Activated CD8-positive, alpha-beta T cell treated with anti-CD3 and anti-CD28 coated beads for 36 hours (primary cell): ENCODE results near the gene ZNF148. TPM values are rescaled to one million over a fixed set of nuclear protein-coding genes. Genes with fewer than 3 reads are reported as not detected.

Experiments
- ATAC-seq: fragments of 200-7000 bp; cut with Tn5 transposase; one replicate; pipeline ENCODE4 v1.10.0; 2021; ENCODE audit warnings: mild to moderate bottlenecking, moderate library complexity
- CTCF ChIA-PET: fragments of 350-600 bp; sonication (Branson Sonifier 250); formaldehyde crosslinking; loops from one replicate; lab custom pipeline; 2021; ENCODE audit warnings: antibody characterized with exemption; lab: Charles Lee
- POLR2A ChIA-PET: fragments of 350-600 bp; sonication (Branson Sonifier 250); formaldehyde crosslinking; loops from one replicate; lab custom pipeline; 2021; ENCODE audit warnings: antibody characterized with exemption; lab: Charles Lee
- DNase-seq: peaks from one replicate; pipeline ENCODE4 v3.0.0-alpha.2; 2020
- H3K27ac Mint-ChIP-seq: one replicate; pipeline ENCODE4 v1.8.0; 2021; ENCODE audit warnings: mild to moderate bottlenecking, mixed read lengths
- H3K27me3 Mint-ChIP-seq: one replicate; pipeline ENCODE4 v1.8.0; 2021; ENCODE audit warnings: mixed read lengths
- H3K36me3 Mint-ChIP-seq: one replicate; pipeline ENCODE4 v1.8.0; 2021; ENCODE audit warnings: low read depth, mixed read lengths
- H3K4me1 Mint-ChIP-seq: one replicate; pipeline ENCODE4 v1.8.0; 2021; ENCODE audit warnings: low read depth, mixed read lengths
- H3K4me3 Mint-ChIP-seq: one replicate; pipeline ENCODE4 v1.8.0; 2021; ENCODE audit warnings: mild to moderate bottlenecking, moderate library complexity, mixed read lengths
- H3K9me3 Mint-ChIP-seq: one replicate; pipeline ENCODE4 v1.8.0; 2021; ENCODE audit warnings: mixed read lengths
- intact Hi-C: fragments of 100-400 bp; cut with micrococcal nuclease; formaldehyde crosslinking; loops from one replicate; pipeline ENCODE4 v1.10.0; 2022
- total RNA-seq, 2 experiments: library from RNA; stranded (reverse); gene quantifications; one replicate each; pipeline ENCODE4 v1.2.3, GENCODE V29; 2021
- TF ChIP-seq, protein P1 (sequence below): fragments of 200-600 bp; IDR thresholded peaks from one replicate; pipeline ENCODE4 v1.8.0; 2022; ENCODE audit warnings: antibody characterized with exemption, mild to moderate bottlenecking

ZNF148 gene
- total RNA-seq, 2 experiments from 2014 or later, result 36.3 to 36.9 TPM

DNA sequence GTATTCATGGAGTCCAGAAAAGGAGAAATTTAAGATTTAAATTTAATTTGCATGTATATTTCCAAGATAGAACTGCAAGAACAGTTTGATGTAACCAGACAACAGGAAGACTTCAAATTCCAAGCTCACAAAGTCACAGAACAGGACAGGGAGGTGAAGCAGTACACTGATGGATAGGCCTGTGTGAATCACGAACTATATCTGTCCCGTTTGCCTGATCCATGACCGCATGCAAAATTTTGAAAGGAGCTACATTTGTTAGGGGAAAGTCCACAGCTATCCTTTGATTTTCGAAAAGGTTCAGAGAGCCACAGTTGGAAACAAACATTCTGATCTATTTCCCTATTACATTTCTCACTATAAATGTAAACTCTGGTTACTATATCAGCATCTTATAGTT, 83.1 kb downstream of the ZNF148 start:
- intact Hi-C loops, result no loop called here
- ATAC-seq (no peak), DNase-seq (no peak)

DNA sequence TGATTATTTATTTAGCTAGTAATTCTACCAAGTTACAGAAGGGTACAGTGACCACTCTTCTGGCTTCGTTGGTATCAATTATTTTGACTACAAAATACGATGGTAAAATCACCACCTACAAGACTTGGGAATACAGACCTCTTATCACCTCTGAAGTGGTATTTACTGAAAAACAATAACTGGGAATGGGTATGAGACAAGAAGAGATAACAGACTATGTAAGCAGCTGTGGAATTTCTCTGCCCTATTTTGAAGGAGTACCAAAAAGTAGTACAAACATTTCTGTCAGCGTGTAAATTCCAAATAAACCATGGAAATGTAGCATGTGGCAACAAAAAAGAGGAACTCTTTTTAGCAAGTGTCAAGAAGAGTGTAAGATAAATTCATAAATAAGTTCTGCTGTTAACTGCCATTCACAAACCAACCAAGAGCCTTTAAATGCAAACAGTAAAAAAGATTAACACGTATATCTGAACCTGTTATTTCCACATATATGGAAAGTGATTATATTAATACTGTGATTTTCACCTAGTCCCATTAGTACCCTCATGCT, 85.6 kb downstream of the ZNF148 start:
- intact Hi-C loops, result no loop called here
- Mint-ChIP-seq H3K27ac (no peak overlapping the region), H3K36me3 (peaks cover 25% of the 10 kb centered on the region), H3K4me1 (peaks cover 26% of the 10 kb centered on the region), H3K27me3 (no peaks in the 10 kb centered on the region), H3K9me3 (no peaks in the 10 kb centered on the region), H3K4me3 (no peak overlapping the region)
- DNase-seq, result no peak
- TF ChIP-seq, protein P1, sequence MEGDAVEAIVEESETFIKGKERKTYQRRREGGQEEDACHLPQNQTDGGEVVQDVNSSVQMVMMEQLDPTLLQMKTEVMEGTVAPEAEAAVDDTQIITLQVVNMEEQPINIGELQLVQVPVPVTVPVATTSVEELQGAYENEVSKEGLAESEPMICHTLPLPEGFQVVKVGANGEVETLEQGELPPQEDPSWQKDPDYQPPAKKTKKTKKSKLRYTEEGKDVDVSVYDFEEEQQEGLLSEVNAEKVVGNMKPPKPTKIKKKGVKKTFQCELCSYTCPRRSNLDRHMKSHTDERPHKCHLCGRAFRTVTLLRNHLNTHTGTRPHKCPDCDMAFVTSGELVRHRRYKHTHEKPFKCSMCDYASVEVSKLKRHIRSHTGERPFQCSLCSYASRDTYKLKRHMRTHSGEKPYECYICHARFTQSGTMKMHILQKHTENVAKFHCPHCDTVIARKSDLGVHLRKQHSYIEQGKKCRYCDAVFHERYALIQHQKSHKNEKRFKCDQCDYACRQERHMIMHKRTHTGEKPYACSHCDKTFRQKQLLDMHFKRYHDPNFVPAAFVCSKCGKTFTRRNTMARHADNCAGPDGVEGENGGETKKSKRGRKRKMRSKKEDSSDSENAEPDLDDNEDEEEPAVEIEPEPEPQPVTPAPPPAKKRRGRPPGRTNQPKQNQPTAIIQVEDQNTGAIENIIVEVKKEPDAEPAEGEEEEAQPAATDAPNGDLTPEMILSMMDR, result no peak
- ChIA-PET CTCF (no interaction called here), POLR2A (no interaction called here)
- ATAC-seq, result no peak

More for the DNA sequence above, 83.1 kb downstream of the ZNF148 start:
- Mint-ChIP-seq H3K4me3 (no peak overlapping the region), H3K9me3 (no peaks in the 10 kb centered on the region), H3K36me3 (peaks cover 21% of the 10 kb centered on the region), H3K27ac (no peak overlapping the region), H3K4me1 (peaks cover 30% of the 10 kb centered on the region), H3K27me3 (no peaks in the 10 kb centered on the region)
- TF ChIP-seq, protein P1, result no peak
- POLR2A ChIA-PET, result no interaction called here
- CTCF ChIA-PET, result no interaction called here

DNA sequence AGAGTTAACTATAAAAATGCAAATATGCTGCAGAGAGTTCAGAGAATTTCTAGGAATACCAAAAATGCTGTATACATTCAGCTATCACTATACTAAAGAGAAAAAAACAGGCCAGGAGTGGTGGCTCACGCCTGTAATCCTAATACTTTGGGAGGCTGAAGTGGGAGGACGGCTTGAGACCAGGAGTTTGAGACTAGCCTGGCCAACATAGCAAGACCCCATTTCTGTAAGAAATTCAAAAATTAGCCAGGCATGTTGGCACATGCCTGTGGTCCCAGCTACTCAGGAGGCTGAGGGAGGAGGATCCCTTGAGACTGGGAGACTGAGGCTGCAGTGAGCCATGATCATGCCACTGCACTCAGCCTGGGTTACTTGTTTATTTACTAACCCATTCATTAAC, 87.9 kb downstream of the ZNF148 start:
- no peak for ATAC-seq
- POLR2A ChIA-PET, result no interaction called here

DNA sequence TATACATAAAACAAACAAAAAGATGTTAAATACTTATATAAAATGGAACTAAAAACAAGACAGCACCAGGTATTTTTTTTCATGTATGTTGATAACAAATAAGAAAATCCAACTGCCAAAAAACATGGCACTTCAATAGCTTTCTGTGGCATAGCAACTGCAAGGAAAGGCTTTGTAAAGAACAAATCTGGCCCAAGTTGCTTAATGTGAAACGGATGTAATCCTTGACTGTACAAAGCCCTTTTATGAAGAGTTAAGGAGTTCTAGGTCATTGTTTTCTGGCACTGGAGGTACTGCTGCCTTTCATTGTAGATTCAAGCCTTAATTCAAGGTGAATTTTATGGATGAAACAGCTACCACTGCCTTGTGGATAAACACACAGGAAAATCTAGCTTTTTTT, 93.7 kb downstream of the ZNF148 start:
- ChIA-PET CTCF (interaction anchor here (0.7 to 1.3 kb wide), 4 partner anchors 15 to 157 kb away, joined by 3 to 4 read pairs (median 3); no protein-coding TSS in a partner anchor), POLR2A (interaction anchor here (1.1 kb wide), 1 partner anchor 80 kb away, joined by 3 read pairs; no protein-coding TSS in a partner anchor)
- H3K4me1 Mint-ChIP-seq, result peaks cover 11% of the 10 kb centered on the region
- peaks cover 24% of the 10 kb centered on the region for H3K36me3 Mint-ChIP-seq
- no peak for ATAC-seq
- TF ChIP-seq, protein P1, result no peak
- no peaks in the 10 kb centered on the region for H3K27me3 Mint-ChIP-seq
- DNase-seq, result no peak
- H3K9me3 Mint-ChIP-seq, result no peaks in the 10 kb centered on the region
- intact Hi-C loops, result no loop called here
- H3K4me3 Mint-ChIP-seq, result no peak overlapping the region
- no peak overlapping the region for H3K27ac Mint-ChIP-seq

More for the DNA sequence above, 87.9 kb downstream of the ZNF148 start:
- Mint-ChIP-seq H3K9me3 (no peaks in the 10 kb centered on the region), H3K4me1 (peaks cover 17% of the 10 kb centered on the region), H3K27me3 (no peaks in the 10 kb centered on the region), H3K27ac (no peak overlapping the region), H3K36me3 (peaks cover 25% of the 10 kb centered on the region), H3K4me3 (no peak overlapping the region)
- intact Hi-C loops, result no loop called here
- TF ChIP-seq, protein P1, result no peak
- CTCF ChIA-PET, result no interaction called here
- no peak for DNase-seq

DNA sequence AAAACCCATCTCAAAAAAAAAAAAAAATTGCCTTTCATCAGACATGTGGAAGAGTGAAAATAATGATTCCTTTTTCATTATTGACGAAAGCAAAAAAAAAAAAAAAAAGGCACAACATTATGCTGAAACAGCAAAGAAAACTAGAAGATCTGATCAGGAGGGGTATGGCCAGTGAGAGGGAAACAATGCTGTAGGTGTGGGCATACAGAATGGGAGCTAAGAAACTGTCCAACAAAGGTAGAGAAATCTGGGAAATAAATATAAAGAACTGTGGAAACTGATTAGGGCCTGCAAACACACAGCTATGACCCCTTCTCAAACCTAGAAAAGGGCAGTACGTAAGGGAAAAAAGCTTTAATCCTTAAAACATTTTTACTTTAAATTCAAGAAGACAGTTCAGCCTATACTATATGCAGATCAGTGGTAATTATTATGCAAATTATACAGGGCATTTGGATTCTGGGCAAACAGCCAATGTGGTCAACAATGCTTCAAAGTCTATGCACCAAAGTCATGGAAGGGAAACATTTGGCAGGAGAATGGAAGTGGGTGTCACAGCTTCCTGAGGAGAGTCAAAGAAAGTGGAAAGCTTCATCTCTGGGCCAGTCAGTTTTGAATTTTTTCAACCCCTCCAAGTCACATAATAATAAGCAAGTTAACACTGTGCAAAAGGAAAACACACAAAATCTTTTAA, 94.3 kb downstream of the ZNF148 start:
- CTCF ChIA-PET, result interaction anchor here (0.7 to 1.3 kb wide), 4 partner anchors 14 to 158 kb away, joined by 3 to 4 read pairs (median 3); no protein-coding TSS in a partner anchor
- no peaks in the 10 kb centered on the region for H3K27me3 Mint-ChIP-seq
- ATAC-seq, result no peak
- TF ChIP-seq, protein P1, result no peak
- peaks cover 20% of the 10 kb centered on the region for H3K36me3 Mint-ChIP-seq
- peaks cover 11% of the 10 kb centered on the region for H3K4me1 Mint-ChIP-seq
- H3K4me3 Mint-ChIP-seq, result no peak overlapping the region
- no peak for DNase-seq
- intact Hi-C loops, result no loop called here
- no peak overlapping the region for H3K27ac Mint-ChIP-seq
- POLR2A ChIA-PET, result interaction anchor here (1.1 kb wide), 1 partner anchor 80 kb away, joined by 3 read pairs; no protein-coding TSS in a partner anchor
- H3K9me3 Mint-ChIP-seq, result no peaks in the 10 kb centered on the region
